HG03108 (cell line): Measurements from ENCODE around the gene HLX.

Experiments
- ATAC-seq: cut with Tn5 transposase; IDR thresholded peaks from one replicate; pipeline ENCODE4 v1.9.1; 2021; ENCODE audit warnings: moderate library complexity; ENCODE audit not compliant: unreplicated experiment

Gene HLX

DNA sequence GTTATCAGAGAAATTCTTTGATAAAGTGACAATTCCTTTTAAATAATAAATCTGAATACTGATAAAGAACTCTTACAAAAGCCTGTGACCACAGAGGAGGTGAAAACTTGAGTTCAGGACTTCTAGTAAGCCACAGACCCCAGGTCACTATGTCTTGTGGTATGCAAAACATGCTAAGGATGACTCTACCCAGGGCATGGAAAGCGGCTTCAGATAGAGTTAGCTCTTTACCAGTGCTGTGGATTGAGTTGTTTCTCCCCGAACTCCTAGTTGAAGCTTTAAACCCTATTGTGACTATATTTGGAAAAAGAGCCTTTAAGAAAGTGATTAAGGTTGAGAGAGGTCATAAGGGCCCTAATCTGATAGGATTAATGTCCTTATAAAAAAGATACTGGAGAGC, 42.3 kb downstream of the HLX start:
- no peak for ATAC-seq

DNA sequence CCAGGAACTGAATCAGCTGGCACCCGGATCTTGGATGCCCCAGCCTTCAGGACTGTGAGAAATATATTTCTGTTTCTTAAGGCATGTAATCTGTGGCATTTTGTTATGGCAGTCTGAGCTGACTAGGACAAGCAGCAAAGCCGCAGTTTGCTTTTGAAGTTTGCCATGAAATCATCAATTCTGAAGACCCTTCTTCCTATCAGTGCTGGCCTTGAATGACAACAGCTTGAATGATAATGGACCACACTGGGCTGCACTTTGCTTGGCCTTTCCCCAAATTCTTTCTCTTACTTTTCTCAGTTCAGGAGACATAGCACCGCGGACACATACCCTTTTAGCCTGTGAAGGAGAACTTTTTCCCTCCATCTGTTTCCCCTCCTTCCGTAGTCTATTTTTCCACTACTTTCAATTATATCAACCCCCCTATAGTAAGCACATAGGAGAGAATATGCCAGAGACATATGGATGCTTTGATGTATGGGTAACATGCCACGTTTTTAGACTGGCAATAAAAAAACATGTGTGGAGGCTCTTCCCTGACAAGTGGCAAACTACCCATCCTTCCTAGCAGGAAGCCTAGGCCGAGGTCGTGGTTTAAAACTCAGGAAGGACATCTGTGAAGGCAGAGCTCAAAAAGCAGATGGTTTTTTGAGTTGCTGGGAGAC, 42.9 kb downstream of the HLX start:
- no peak for ATAC-seq

DNA sequence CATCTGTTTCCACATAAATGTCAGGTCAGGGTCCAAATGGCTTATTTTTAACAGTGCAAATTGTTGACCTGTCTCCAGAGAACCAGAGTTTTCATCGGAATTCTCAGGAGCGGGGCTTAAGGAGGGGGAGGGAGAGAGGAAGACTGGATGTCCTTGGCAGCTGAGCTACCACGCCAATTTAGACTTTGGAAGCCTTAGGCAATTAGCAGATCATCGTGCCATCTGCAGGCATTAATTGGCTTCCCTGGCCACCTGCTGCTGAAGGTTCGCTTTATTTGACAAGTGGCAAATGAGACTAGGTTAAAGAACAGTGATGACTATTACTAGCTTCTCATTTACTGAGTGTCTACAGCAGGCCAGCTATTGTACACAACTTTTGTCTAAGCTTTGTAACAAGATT, 43.7 kb downstream of the HLX start:
- no peak for ATAC-seq

DNA sequence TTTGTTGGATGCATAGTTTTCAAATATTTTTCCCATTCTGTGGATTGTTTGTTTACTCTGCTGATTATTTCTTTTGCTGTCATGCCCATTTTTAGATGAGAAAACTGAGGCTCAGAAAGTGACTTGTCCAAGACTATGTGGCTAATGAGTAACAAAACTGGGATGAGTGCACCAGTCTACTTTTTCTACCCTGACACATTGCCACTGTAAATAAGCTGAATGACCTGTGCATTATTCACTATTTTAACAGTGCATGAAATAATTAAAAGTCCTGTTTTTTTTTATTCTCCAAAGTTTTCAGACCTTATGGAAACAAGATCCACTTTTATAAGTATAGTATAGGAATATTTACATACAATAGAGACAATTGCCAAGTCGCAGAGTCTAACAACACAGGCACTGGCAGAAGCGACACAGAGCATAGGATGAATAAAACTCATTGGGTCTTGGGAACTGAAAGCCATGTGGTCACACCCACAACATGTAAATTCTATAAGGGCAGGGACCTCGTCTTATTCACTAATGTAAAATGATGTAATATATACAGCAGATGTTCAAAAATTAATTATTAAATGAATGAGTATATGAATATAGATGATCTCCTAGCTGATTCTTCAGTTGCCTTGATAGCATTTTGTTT, 45.2 kb downstream of the HLX start:
- no peak for ATAC-seq

DNA sequence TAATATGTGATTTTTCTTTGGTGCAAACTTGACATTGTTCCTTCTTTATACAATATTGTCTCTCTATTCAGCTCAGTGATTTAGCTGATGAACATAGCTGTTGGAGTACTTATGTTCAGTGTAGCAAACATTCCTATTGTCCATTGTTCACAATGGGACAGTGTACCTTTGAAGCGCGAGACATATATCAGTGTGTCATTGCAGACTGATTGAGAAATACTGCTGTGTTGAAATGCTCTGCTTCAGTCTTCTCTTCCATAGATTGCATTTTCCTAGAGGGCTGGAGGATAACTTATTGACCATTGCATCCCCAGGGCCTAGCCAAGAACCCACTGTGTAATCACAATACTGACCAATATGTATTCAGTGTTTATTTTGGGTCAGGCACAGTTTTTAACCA, 46.5 kb downstream of the HLX start:
- ATAC-seq: no peak

DNA sequence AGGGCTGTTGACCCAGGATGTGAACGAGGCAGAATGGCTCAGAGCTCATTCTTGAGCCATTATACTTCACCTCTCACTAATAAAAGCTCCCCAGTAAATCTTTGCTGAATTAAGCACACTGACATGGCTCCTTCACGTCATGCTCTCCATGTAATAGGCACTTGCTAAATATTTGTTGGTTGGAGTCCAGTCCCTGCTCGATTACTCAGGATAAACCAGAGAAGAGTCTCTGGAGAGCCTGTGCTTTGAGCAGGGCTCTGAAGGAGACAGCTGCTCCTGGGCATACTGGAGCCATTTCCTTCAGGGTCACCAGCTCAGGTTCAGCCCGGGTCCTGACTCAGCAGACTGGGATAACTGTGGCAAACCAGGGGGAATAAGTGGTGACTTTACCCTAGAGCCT, 46.9 kb downstream of the HLX start:
- ATAC-seq: no peak

DNA sequence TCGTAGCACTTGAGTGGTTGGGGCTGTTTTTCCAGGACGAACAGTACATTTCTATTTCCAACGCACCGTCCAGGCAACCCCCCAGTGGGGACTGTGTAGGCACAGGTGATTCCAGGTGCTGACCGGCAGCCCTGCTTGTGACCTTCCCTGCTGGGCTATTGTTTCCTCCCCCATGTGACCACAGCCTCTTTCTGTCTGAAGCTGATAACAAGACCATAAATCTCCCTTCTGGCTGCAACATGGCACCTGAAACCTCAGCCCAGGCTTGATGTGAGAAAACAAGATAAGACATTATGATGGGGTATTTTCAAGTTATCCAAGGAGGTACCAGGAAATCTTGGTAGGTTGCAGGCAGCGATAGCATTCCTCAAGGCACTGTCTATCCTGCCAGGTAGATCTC, 48.2 kb downstream of the HLX start:
- no peak for ATAC-seq

DNA sequence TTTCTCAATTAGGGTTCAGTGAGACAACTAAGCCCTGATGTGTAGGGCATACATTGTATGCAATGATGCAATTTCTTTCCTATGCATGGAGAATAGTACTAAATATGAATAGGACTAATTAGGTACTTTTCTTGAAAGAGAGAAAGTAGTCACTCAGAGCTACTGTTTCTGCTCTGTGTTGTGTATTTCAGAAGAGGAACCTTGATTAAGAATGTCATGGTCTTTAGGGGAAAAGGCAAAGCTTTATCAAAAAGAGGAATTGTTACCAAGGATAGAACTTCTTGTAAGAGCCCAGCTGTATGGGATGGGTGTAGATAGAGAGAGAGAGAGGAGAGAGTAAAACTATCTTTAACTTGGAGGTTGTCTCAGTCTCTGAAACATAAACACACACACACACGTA, 49.1 kb downstream of the HLX start:
- ATAC-seq: no peak

DNA sequence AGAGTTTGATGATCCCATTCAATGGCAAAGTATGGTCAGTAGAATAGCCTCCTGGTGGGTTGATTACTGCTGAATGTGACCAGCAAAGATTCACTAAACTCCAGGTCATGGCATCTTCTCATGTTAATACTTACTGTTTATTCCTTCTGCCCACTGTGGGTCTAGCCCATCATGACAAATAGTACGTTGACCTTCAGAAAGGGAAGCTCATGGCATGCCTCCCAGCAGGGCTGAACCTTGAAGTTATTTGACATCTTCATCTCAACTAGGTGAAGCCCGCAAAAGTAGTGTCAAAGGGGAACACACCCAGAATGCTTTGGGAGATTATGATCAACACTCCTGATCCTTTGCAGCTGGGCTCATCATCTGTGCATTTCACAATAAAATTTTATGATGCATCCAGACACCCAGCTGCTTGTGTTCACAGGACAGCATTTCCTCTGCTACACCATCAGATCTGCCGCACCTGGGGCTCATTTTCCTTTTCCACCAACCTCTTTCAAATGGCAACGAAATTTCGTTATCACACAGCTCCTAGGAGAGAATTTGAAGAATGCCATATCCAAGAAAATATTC, 49.6 kb downstream of the HLX start:
- ATAC-seq: no peak

DNA sequence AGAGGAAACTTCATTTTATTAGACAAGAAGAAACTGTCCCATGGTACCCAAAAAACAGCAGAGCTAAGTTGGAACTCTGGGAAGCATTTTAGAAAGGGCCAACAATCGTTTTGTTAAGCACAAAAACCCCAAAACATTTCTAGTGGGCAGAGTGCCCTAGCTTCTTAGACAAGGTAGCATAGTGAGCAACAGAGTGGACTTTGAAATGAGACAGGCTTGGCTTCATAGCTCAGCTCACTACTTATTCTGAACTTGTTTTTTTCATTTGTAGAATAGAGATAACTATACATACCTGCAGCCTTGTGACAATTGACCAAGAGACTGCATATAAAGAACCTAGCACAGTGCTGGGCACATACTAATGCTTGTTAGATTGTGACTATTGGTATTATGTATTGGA, 50.1 kb downstream of the HLX start:
- no peak for ATAC-seq
